HCT116 (cell line): ENCODE data around the gene ELAVL1. TPM values are rescaled to one million over a fixed set of nuclear protein-coding genes. Genes with fewer than 3 reads are reported as not detected.

ENCODE experiments used
- ATAC-seq: fragments of 200-7000 bp; cut with Tn5 transposase; 2 replicates; pipeline ENCODE4 v1.9.1; 2020; ENCODE audit warnings: mild to moderate bottlenecking, moderate library complexity
- BruUV-seq: library from RNA; stranded (reverse); fragments of 400-500 nt; replicated peaks from 2 replicates; lab custom pipeline; 2021; lab: Mats Ljungman, UMichigan
- CTCF ChIA-PET: fragments of 300-600 bp; sonication (Branson Sonifier 250); formaldehyde crosslinking; loops from one replicate; lab custom pipeline; 2021; ENCODE audit warnings: antibody characterized with exemption; lab: Charles Lee
- POLR2A ChIA-PET: fragments of 300-600, 350-600 bp; sonication (Branson Sonifier 250); formaldehyde crosslinking; loops from one replicate; lab custom pipeline; 2021; ENCODE audit warnings: antibody characterized with exemption; lab: Charles Lee
- RAD21 ChIA-PET, 2 experiments: fragments of 300-600 bp; sonication (Branson Sonifier 250); formaldehyde crosslinking; loops; one replicate each; lab custom pipeline; 2023; ENCODE audit warnings: low total read pairs in 2 of 2; ENCODE audit not compliant: uncharacterized antibody in 2 of 2, unreplicated experiment in 2 of 2, low non-redundant PET in 1 of 2; lab: Charles Lee
- DNase-seq: peaks from one replicate; pipeline ENCODE4 v3.0.0-alpha.2; 2010; ENCODE audit warnings: low read depth, low spot score
- H2AFZ ChIP-seq: fragments of 200-600 bp; shearing (Covaris generic), sonication (generic); 2 replicates; pipeline ENCODE4 v1.6.1; 2017; ENCODE audit warnings: low read depth, mixed run types, mixed read lengths, antibody characterized with exemption, low read length; ENCODE audit not compliant: poor library complexity, severe bottlenecking
- H3K27ac ChIP-seq: 2 replicates; pipeline ENCODE4 v1.5.1; 2012; ENCODE audit warnings: low read depth, low read length
- H3K27me3 ChIP-seq: fragments of 200-600 bp; sonication (generic); 2 replicates; pipeline ENCODE4 v1.6.1; 2016; ENCODE audit warnings: mixed run types, low read length, mixed read lengths; ENCODE audit not compliant: insufficient read depth
- H3K36me3 ChIP-seq, 2 experiments: fragments of 200-500 bp in 1 of 2; fragments of 200-600 bp in 1 of 2; sonication (Bioruptor generic) in 1 of 2; sonication (generic) in 1 of 2; 2 replicates each; pipeline versions ENCODE4 v1.5.1 to v1.6.1; 2014 to 2016; ENCODE audit warnings: low read length in 2 of 2, inconsistent platforms in 1 of 2, mixed read lengths in 1 of 2, mixed run types in 1 of 2; ENCODE audit not compliant: insufficient read depth in 2 of 2, control insufficient read depth in 1 of 2
- H3K4me1 ChIP-seq, 2 experiments: fragments of 200-600 bp in 1 of 2; sonication (generic) in 1 of 2; 2 replicates each; pipeline versions ENCODE4 v1.5.1 to v1.6.1; 2012 to 2017; ENCODE audit warnings: low read length in 2 of 2, inconsistent platforms in 1 of 2, mild to moderate bottlenecking in 1 of 2, mixed read lengths in 1 of 2, mixed run types in 1 of 2, moderate library complexity in 1 of 2; ENCODE audit not compliant: insufficient read depth in 2 of 2, control insufficient read depth in 1 of 2
- H3K4me2 ChIP-seq: fragments of 200-600 bp; sonication (generic); 2 replicates; pipeline ENCODE4 v1.6.1; 2017; ENCODE audit warnings: mixed run types, low read length, mixed read lengths
- H3K4me3 ChIP-seq, 2 experiments: fragments of 200-600 bp in 1 of 2; sonication (generic) in 1 of 2; replicated peaks in 1 of 2; 2 replicates each; pipeline ENCODE4 v1.5.1; 2011 to 2016; ENCODE audit warnings: low read length in 2 of 2, control low read depth in 1 of 2, low read depth in 1 of 2, mild to moderate bottlenecking in 1 of 2, mixed read lengths in 1 of 2, mixed run types in 1 of 2
- H3K79me2 ChIP-seq: fragments of 200-600 bp; sonication (generic); 2 replicates; pipeline ENCODE4 v1.6.1; 2017; ENCODE audit warnings: mild to moderate bottlenecking, mixed run types, low read length, moderate library complexity, mixed read lengths; ENCODE audit not compliant: insufficient read depth
- H3K9ac ChIP-seq: fragments of 200-600 bp; sonication (generic); 2 replicates; pipeline ENCODE4 v1.6.1; 2016; ENCODE audit warnings: low read length, mixed read lengths
- H3K9me2 ChIP-seq: fragments of 200-600 bp; sonication (generic), shearing (Covaris generic); 2 replicates; pipeline ENCODE4 v1.6.1; 2017; ENCODE audit warnings: mixed run types, mild to moderate bottlenecking, moderate library complexity; ENCODE audit not compliant: insufficient read depth
- H3K9me3 ChIP-seq, 2 experiments: fragments of 200-500 bp in 1 of 2; fragments of 200-600 bp in 1 of 2; sonication (Bioruptor generic) in 1 of 2; sonication (generic) in 1 of 2; 2 replicates each; pipeline ENCODE4 v1.6.1; 2014 to 2017; ENCODE audit warnings: low read length in 2 of 2, mixed read lengths in 2 of 2, inconsistent platforms in 1 of 2, low read depth in 1 of 2, mild to moderate bottlenecking in 1 of 2, mixed run types in 1 of 2, moderate library complexity in 1 of 2; ENCODE audit not compliant: control insufficient read depth in 1 of 2, insufficient read depth in 1 of 2
- H4K20me1 ChIP-seq: fragments of 200-600 bp; sonication (generic), shearing (Covaris generic); 2 replicates; pipeline ENCODE4 v1.6.1; 2017; ENCODE audit warnings: mixed run types, mild to moderate bottlenecking, moderate library complexity; ENCODE audit not compliant: insufficient read depth
- CBX3 ChIP-seq: IDR thresholded peaks from 2 replicates; pipeline ENCODE4 v1.6.1; 2012; ENCODE audit warnings: low read depth
- CEBPB ChIP-seq: IDR thresholded peaks from 2 replicates; pipeline ENCODE4 v1.6.1; 2012; ENCODE audit warnings: low read depth
- EGR1 ChIP-seq: IDR thresholded peaks from 2 replicates; pipeline ENCODE4 v1.6.1; 2012; ENCODE audit warnings: low read depth
- ELF1 ChIP-seq: IDR thresholded peaks from 2 replicates; pipeline ENCODE4 v1.6.1; 2012; ENCODE audit warnings: low read depth, borderline replicate concordance
- FOSL1 ChIP-seq: IDR thresholded peaks from 2 replicates; pipeline ENCODE4 v1.6.1; 2012; ENCODE audit warnings: low read depth
- POLR2A ChIP-seq: IDR thresholded peaks from 2 replicates; pipeline ENCODE4 v1.7.0; 2011; ENCODE audit warnings: borderline replicate concordance; ENCODE audit not compliant: insufficient read depth, insufficient read length; ENCODE audit errors: extremely low read depth
- POLR2AphosphoS5 ChIP-seq: IDR thresholded peaks from 2 replicates; pipeline ENCODE4 v1.6.1; 2011; ENCODE audit warnings: mild to moderate bottlenecking, low read depth, low read length, moderate library complexity
- SIN3A ChIP-seq: IDR thresholded peaks from 2 replicates; pipeline ENCODE4 v1.6.1; 2012; ENCODE audit warnings: low read depth
- SP1 ChIP-seq: IDR thresholded peaks from 2 replicates; pipeline ENCODE4 v1.6.1; 2012; ENCODE audit warnings: low read depth
- SRF ChIP-seq: IDR thresholded peaks from 2 replicates; pipeline ENCODE4 v1.6.1; 2012; ENCODE audit warnings: low read depth
- TCF7L2 ChIP-seq: IDR thresholded peaks from 2 replicates; pipeline ENCODE4 v1.7.0; 2011; ENCODE audit warnings: borderline replicate concordance, inconsistent platforms; ENCODE audit not compliant: insufficient read depth, insufficient read length; ENCODE audit errors: extremely low read depth
- ZFX ChIP-seq: fragments of 450-650 bp; IDR thresholded peaks from 2 replicates; pipeline ENCODE4 v1.6.1; 2017
- ZNF274 ChIP-seq: fragments of 200-500 bp; sonication (Bioruptor generic); IDR thresholded peaks from 2 replicates; pipeline ENCODE4 v1.6.1; 2014; ENCODE audit warnings: mild to moderate bottlenecking, low read depth, low read length, inconsistent platforms
- intact Hi-C: fragments of 100-400 bp; cut with micrococcal nuclease; formaldehyde crosslinking; loops from 2 replicates; pipeline ENCODE4 v1.10.0; 2022
- total RNA-seq: library from RNA; stranded (reverse); gene quantifications from one replicate; pipeline ENCODE4 v1.2.1, GENCODE V29; 2021; ENCODE audit not compliant: unreplicated experiment
- TF ChIP-seq, protein P1 (sequence below): IDR thresholded peaks from 2 replicates; pipeline ENCODE4 v1.6.1; 2012; ENCODE audit warnings: low read depth
- TF ChIP-seq, protein P2 (sequence below), 3 experiments: fragments of 200-600 bp in 1 of 3; sonication (generic) in 1 of 3; IDR thresholded peaks in 2 of 3; conservative IDR thresholded peaks in 1 of 3; 2 replicates each; pipeline ENCODE4 v1.5.1; 2012 to 2017; ENCODE audit warnings: low read depth in 2 of 3, low read length in 2 of 3, antibody characterized with exemption in 1 of 3, borderline replicate concordance in 1 of 3, control low read depth in 1 of 3, mild to moderate bottlenecking in 1 of 3, mixed read lengths in 1 of 3, mixed run types in 1 of 3, moderate library complexity in 1 of 3; ENCODE audit not compliant: insufficient read depth in 1 of 3
- TF ChIP-seq, protein P3 (sequence below): IDR thresholded peaks from 2 replicates; pipeline ENCODE4 v1.6.1; 2011; ENCODE audit warnings: mild to moderate bottlenecking, low read length, moderate library complexity; ENCODE audit not compliant: insufficient replicate concordance; ENCODE audit errors: extremely low read depth
- TF ChIP-seq, protein P4 (sequence below): IDR thresholded peaks from 2 replicates; pipeline ENCODE4 v1.6.1; 2012

The ELAVL1 gene
- total RNA-seq, 1 experiment from 2014 or later, result 134 TPM

DNA sequence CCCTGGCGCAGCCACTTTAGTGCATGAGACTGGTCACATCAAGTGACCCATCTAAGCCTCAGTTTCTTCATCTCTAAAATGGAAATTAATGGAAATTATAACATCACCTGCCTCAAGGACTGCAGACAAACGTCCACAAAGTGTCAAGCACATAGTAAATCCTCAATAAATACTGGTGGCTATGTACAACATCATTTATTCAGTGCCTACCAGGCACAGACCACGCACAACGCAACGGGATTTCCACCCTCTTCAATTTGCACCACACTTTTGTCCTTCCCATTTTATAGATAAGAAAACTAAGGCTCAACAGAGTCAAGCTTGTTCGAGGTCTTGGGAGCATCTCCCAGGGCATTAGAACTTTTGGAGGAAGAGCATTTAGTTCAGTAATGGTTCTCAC, 1.4 kb downstream of the ELAVL1 start:
- Histone ChIP-seq H3K4me2 (peak overlapping the region; percentile 93), H3K9ac (peak overlapping the region; percentile 88), H3K36me3 (peaks cover 6 to 10% of the 10 kb centered on the region in 2 experiments; a peak in 3 of 4 replicates), H3K79me2 (peaks cover 69% of the 10 kb centered on the region), H3K27ac (no peak overlapping the region), H3K9me3 (no peaks in the 10 kb centered on the region), H4K20me1 (peaks cover 22% of the 10 kb centered on the region; the same call in 1 of the 2 replicates), H3K4me1 (peaks cover 21 to 40% of the 10 kb centered on the region in 2 experiments), H2AFZ (no peak overlapping the region), H3K27me3 (no peaks in the 10 kb centered on the region), H3K9me2 (no peaks in the 10 kb centered on the region), H3K4me3 (peak overlapping the region; percentile 87 to 96)
- no peak for TF ChIP-seq CBX3
- TF ChIP-seq, protein P1, sequence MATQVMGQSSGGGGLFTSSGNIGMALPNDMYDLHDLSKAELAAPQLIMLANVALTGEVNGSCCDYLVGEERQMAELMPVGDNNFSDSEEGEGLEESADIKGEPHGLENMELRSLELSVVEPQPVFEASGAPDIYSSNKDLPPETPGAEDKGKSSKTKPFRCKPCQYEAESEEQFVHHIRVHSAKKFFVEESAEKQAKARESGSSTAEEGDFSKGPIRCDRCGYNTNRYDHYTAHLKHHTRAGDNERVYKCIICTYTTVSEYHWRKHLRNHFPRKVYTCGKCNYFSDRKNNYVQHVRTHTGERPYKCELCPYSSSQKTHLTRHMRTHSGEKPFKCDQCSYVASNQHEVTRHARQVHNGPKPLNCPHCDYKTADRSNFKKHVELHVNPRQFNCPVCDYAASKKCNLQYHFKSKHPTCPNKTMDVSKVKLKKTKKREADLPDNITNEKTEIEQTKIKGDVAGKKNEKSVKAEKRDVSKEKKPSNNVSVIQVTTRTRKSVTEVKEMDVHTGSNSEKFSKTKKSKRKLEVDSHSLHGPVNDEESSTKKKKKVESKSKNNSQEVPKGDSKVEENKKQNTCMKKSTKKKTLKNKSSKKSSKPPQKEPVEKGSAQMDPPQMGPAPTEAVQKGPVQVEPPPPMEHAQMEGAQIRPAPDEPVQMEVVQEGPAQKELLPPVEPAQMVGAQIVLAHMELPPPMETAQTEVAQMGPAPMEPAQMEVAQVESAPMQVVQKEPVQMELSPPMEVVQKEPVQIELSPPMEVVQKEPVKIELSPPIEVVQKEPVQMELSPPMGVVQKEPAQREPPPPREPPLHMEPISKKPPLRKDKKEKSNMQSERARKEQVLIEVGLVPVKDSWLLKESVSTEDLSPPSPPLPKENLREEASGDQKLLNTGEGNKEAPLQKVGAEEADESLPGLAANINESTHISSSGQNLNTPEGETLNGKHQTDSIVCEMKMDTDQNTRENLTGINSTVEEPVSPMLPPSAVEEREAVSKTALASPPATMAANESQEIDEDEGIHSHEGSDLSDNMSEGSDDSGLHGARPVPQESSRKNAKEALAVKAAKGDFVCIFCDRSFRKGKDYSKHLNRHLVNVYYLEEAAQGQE, result no peak
- TF ChIP-seq, protein P2, sequence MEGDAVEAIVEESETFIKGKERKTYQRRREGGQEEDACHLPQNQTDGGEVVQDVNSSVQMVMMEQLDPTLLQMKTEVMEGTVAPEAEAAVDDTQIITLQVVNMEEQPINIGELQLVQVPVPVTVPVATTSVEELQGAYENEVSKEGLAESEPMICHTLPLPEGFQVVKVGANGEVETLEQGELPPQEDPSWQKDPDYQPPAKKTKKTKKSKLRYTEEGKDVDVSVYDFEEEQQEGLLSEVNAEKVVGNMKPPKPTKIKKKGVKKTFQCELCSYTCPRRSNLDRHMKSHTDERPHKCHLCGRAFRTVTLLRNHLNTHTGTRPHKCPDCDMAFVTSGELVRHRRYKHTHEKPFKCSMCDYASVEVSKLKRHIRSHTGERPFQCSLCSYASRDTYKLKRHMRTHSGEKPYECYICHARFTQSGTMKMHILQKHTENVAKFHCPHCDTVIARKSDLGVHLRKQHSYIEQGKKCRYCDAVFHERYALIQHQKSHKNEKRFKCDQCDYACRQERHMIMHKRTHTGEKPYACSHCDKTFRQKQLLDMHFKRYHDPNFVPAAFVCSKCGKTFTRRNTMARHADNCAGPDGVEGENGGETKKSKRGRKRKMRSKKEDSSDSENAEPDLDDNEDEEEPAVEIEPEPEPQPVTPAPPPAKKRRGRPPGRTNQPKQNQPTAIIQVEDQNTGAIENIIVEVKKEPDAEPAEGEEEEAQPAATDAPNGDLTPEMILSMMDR (IDR thresholded peaks at IDR 0.05 in 2 of 3, conservative IDR thresholded peaks at IDR 0.05 in 1 of 3; ENCODE audit: borderline replicate concordance in 1 of 3, insufficient read depth in 1 of 3, low read depth in 2 of 3, low read length in 2 of 3), result no peak
- no peak for TF ChIP-seq SP1
- no peak for TF ChIP-seq ELF1
- TF ChIP-seq ZNF274, result no peak
- no peak for TF ChIP-seq SIN3A
- TF ChIP-seq EGR1, result no peak
- TF ChIP-seq SRF, result no peak
- no peak for TF ChIP-seq TCF7L2
- TF ChIP-seq POLR2A, result no peak
- TF ChIP-seq, protein P3, sequence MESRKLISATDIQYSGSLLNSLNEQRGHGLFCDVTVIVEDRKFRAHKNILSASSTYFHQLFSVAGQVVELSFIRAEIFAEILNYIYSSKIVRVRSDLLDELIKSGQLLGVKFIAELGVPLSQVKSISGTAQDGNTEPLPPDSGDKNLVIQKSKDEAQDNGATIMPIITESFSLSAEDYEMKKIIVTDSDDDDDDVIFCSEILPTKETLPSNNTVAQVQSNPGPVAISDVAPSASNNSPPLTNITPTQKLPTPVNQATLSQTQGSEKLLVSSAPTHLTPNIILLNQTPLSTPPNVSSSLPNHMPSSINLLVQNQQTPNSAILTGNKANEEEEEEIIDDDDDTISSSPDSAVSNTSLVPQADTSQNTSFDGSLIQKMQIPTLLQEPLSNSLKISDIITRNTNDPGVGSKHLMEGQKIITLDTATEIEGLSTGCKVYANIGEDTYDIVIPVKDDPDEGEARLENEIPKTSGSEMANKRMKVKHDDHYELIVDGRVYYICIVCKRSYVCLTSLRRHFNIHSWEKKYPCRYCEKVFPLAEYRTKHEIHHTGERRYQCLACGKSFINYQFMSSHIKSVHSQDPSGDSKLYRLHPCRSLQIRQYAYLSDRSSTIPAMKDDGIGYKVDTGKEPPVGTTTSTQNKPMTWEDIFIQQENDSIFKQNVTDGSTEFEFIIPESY, result no peak
- TF ChIP-seq CEBPB, result no peak
- TF ChIP-seq POLR2AphosphoS5, result no peak
- TF ChIP-seq ZFX, result no peak
- TF ChIP-seq, protein P4, sequence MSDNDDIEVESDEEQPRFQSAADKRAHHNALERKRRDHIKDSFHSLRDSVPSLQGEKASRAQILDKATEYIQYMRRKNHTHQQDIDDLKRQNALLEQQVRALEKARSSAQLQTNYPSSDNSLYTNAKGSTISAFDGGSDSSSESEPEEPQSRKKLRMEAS, result no peak
- TF ChIP-seq FOSL1, result no peak
- BruUV-seq, result TSS peak; percentile 72
- POLR2A ChIA-PET, result interaction anchor here (1.1 kb wide), 1 partner anchor 60 kb away, joined by 4 read pairs; the partner anchor contains the start of gene TIMM44
- no peak for DNase-seq
- no peak for ATAC-seq
- CTCF ChIA-PET, result no interaction called here
- intact Hi-C loops, result loop anchor here (5.0 to 10.0 kb wide), 2 partner anchors 151 to 248 kb away; no protein-coding TSS in a partner anchor
- RAD21 ChIA-PET, result no interaction called here
